H9 (cell line): ENCODE measurements around the gene OPTC. TPM values are rescaled to one million over a fixed set of nuclear protein-coding genes. Genes with fewer than 3 reads are reported as not detected.

Experiments
- DNase-seq: peaks from one replicate; pipeline ENCODE4 v3.0.0-alpha.2; 2017
- H2AFZ ChIP-seq: one replicate; pipeline ENCODE4 v1.6.1; 2013; ENCODE audit warnings: mild to moderate bottlenecking, low read length, control low read depth, moderate library complexity
- H2AK5ac ChIP-seq: 2 replicates; pipeline ENCODE4 v1.6.1; 2013; ENCODE audit warnings: low read length, control low read depth, mixed read lengths; ENCODE audit not compliant: insufficient read length
- H2BK120ac ChIP-seq: one replicate; pipeline ENCODE4 v1.6.1; 2013; ENCODE audit warnings: low read depth, mild to moderate bottlenecking, low read length, control low read depth, inconsistent platforms; ENCODE audit not compliant: poor library complexity, severe bottlenecking
- H2BK12ac ChIP-seq: 2 replicates; pipeline ENCODE4 v1.6.1; 2013; ENCODE audit warnings: low read length, control low read depth, mixed read lengths, low read depth; ENCODE audit not compliant: insufficient read length
- H2BK15ac ChIP-seq: 2 replicates; pipeline ENCODE4 v1.6.1; 2013; ENCODE audit warnings: low read depth, low read length, control low read depth
- H2BK20ac ChIP-seq: one replicate; pipeline ENCODE4 v1.6.1; 2013; ENCODE audit warnings: low read depth, mild to moderate bottlenecking, low read length, control low read depth, inconsistent platforms; ENCODE audit not compliant: poor library complexity, severe bottlenecking
- H2BK5ac ChIP-seq: 2 replicates; pipeline ENCODE4 v1.6.1; 2013; ENCODE audit warnings: low read length, control low read depth, mixed read lengths; ENCODE audit not compliant: insufficient read length
- H3K14ac ChIP-seq: 2 replicates; pipeline ENCODE4 v1.6.1; 2013; ENCODE audit warnings: low read length, control low read depth; ENCODE audit not compliant: insufficient read depth
- H3K18ac ChIP-seq: 2 replicates; pipeline ENCODE4 v1.6.1; 2013; ENCODE audit warnings: low read depth, mild to moderate bottlenecking, mixed read lengths, low read length, control low read depth; ENCODE audit not compliant: insufficient read length
- H3K23ac ChIP-seq: 2 replicates; pipeline ENCODE4 v1.6.1; 2013; ENCODE audit warnings: low read length, control low read depth, mixed read lengths, low read depth; ENCODE audit not compliant: insufficient read length
- H3K23me2 ChIP-seq: 2 replicates; pipeline ENCODE4 v1.6.1; 2013; ENCODE audit warnings: low read depth, mild to moderate bottlenecking, mixed read lengths, low read length, control low read depth; ENCODE audit not compliant: insufficient read length, poor library complexity, severe bottlenecking
- H3K27ac ChIP-seq: 2 replicates; pipeline ENCODE4 v1.5.1; 2013; ENCODE audit warnings: low read length, control low read depth, mixed read lengths, low read depth; ENCODE audit not compliant: insufficient read length
- H3K27me3 ChIP-seq: 2 replicates; pipeline ENCODE4 v1.6.1; 2013; ENCODE audit warnings: low read length, control low read depth, inconsistent platforms; ENCODE audit not compliant: insufficient read depth
- H3K4ac ChIP-seq: 2 replicates; pipeline ENCODE4 v1.6.1; 2013; ENCODE audit warnings: low read depth, mild to moderate bottlenecking, control low read depth, inconsistent platforms, low read length, moderate library complexity
- H3K4me1 ChIP-seq: 2 replicates; pipeline ENCODE4 v1.6.1; 2013; ENCODE audit warnings: low read length, control low read depth, inconsistent platforms; ENCODE audit not compliant: insufficient read depth
- H3K4me2 ChIP-seq: 2 replicates; pipeline ENCODE4 v1.6.1; 2013; ENCODE audit warnings: low read length, control low read depth, mixed read lengths; ENCODE audit not compliant: insufficient read length, insufficient read depth
- H3K56ac ChIP-seq: 2 replicates; pipeline ENCODE4 v1.6.1; 2013; ENCODE audit warnings: low read depth, mild to moderate bottlenecking, mixed read lengths, low read length, control low read depth; ENCODE audit not compliant: insufficient read length
- H3K79me1 ChIP-seq: 2 replicates; pipeline ENCODE4 v1.6.1; 2013; ENCODE audit warnings: low read depth, mild to moderate bottlenecking, moderate library complexity, low read length, control low read depth, inconsistent platforms; ENCODE audit not compliant: insufficient read depth, poor library complexity, severe bottlenecking
- H3K79me2 ChIP-seq: 2 replicates; pipeline ENCODE4 v1.6.1; 2013; ENCODE audit warnings: low read length, control low read depth, inconsistent platforms; ENCODE audit not compliant: insufficient read depth
- H3K9ac ChIP-seq: 2 replicates; pipeline ENCODE4 v1.6.1; 2013; ENCODE audit warnings: low read length, control low read depth, mixed read lengths; ENCODE audit not compliant: insufficient read length; ENCODE audit errors: extremely low read depth
- H3K9me3 ChIP-seq: one replicate; pipeline ENCODE4 v1.6.1; 2013; ENCODE audit warnings: low read depth, low read length, inconsistent platforms; ENCODE audit not compliant: control insufficient read depth
- H3T11ph ChIP-seq: one replicate; pipeline ENCODE4 v1.6.1; 2013; ENCODE audit warnings: mild to moderate bottlenecking, low read length, control low read depth, inconsistent platforms
- H4K20me1 ChIP-seq: one replicate; pipeline ENCODE4 v1.6.1; 2013; ENCODE audit not compliant: control insufficient read depth, insufficient read length, insufficient read depth
- H4K5ac ChIP-seq: 2 replicates; pipeline ENCODE4 v1.6.1; 2013; ENCODE audit warnings: low read depth, mild to moderate bottlenecking, mixed read lengths, low read length, control low read depth; ENCODE audit not compliant: insufficient read length
- H4K8ac ChIP-seq: replicated peaks from 2 replicates; pipeline ENCODE4 v1.6.1; 2013; ENCODE audit warnings: low read length, control low read depth, mixed read lengths, low read depth; ENCODE audit not compliant: insufficient read length
- H4K91ac ChIP-seq: 2 replicates; pipeline ENCODE4 v1.6.1; 2013; ENCODE audit warnings: low read depth, mild to moderate bottlenecking, moderate library complexity, mixed read lengths, low read length, control low read depth; ENCODE audit not compliant: insufficient read length
- H3K27ac Mint-ChIP-seq, 3 experiments: 2 replicates in 2 of 3; 3 replicates in 1 of 3; pipeline ENCODE4 v1.8.0; 2020 to 2021; ENCODE audit warnings: mixed read lengths in 3 of 3, mild to moderate bottlenecking in 1 of 3, moderate library complexity in 1 of 3
- H3K27me3 Mint-ChIP-seq: 2 replicates; pipeline ENCODE4 v1.8.0; 2021; ENCODE audit warnings: low read depth, mild to moderate bottlenecking, moderate library complexity, mixed read lengths
- H3K36me3 Mint-ChIP-seq, 3 experiments: 2 replicates in 2 of 3; 3 replicates in 1 of 3; pipeline ENCODE4 v1.8.0; 2020 to 2021; ENCODE audit warnings: low read depth in 3 of 3, mixed read lengths in 3 of 3; ENCODE audit not compliant: insufficient read depth in 1 of 3
- H3K4me1 Mint-ChIP-seq, 2 experiments: 2 replicates each; pipeline ENCODE4 v1.8.0; 2020; ENCODE audit warnings: mixed read lengths in 2 of 2
- H3K4me3 Mint-ChIP-seq, 2 experiments: 2 replicates in 1 of 2; 3 replicates in 1 of 2; pipeline ENCODE4 v1.8.0; 2020 to 2021; ENCODE audit warnings: mild to moderate bottlenecking in 2 of 2, mixed read lengths in 2 of 2, moderate library complexity in 1 of 2
- H3K9me3 Mint-ChIP-seq, 2 experiments: 2 replicates in 1 of 2; 3 replicates in 1 of 2; pipeline ENCODE4 v1.8.0; 2020; ENCODE audit warnings: mild to moderate bottlenecking in 2 of 2, mixed read lengths in 2 of 2, moderate library complexity in 1 of 2
- WGBS: extraction: QIAGEN DNeasy Blood & Tissue Kit; methylation state at CpG from one replicate; pipeline ENCODE4 v1.1.7; 2013; ENCODE audit warnings: missing lambda C conversion rate, low lambda C conversion rate, mixed read lengths; ENCODE audit not compliant: insufficient read length; ENCODE audit errors: extremely low coverage; 5-methylcytosine and 5-hydroxymethylcytosine counted together
- total RNA-seq: library from RNA; stranded (reverse); gene quantifications from 2 replicates; pipeline ENCODE4 v1.2.1, GENCODE V29; 2021
- TF ChIP-seq, protein P1 (sequence below): fragments of 200-600 bp; sonication (generic); conservative IDR thresholded peaks from 3 replicates; pipeline ENCODE4 v1.8.0; 2021; ENCODE audit warnings: antibody characterized with exemption, mild to moderate bottlenecking

Gene OPTC
- total RNA-seq, 1 experiment from 2014 or later, result 1.1 TPM

DNA sequence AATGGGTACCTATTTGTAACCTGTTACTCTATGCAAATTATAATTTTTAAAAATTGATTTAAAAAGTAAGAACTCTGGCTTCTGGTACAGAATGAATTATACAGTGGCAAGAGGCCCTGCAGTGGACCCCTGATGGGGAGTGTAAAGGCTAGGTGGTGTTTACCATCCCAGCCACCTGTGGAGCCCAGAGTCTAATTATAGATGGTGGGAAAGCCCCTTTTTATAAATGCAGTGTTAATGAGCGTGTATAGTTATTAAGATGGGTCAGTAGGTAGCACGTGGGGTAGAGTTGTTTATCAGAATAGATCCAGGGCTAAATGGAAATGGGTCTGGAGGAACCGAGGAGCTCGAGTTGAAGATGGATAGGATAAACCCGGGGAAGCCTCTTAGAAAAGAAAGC, 32.2 kb upstream of the OPTC start:
- no peak overlapping the region for H2BK15ac ChIP-seq
- H2BK20ac ChIP-seq, result no peak overlapping the region
- Mint-ChIP-seq H3K4me3 (no peak overlapping the region), H3K9me3 (no peaks in the 10 kb centered on the region; a peak in 2 of 5 replicates), H3K4me1 (peaks cover 24 to 34% of the 10 kb centered on the region in 2 experiments), H3K27ac (peak overlapping the region in 1 of 3 experiments; percentile 37; a peak in 1 of 7 replicates), H3K36me3 (no peaks in the 10 kb centered on the region), H3K27me3 (peaks cover 8% of the 10 kb centered on the region)
- WGBS, result 100% methylated on average over 1 of the region's 5 CpGs
- no peak overlapping the region for H3K9ac ChIP-seq
- H2AFZ ChIP-seq, result no peak overlapping the region
- DNase-seq, result no peak
- no peaks in the 10 kb centered on the region for H3K9me3 ChIP-seq
- no peaks in the 10 kb centered on the region for H4K20me1 ChIP-seq
- no peaks in the 10 kb centered on the region for H3K27me3 ChIP-seq
- no peak overlapping the region for H3K4me2 ChIP-seq
- no peak overlapping the region for H3K14ac ChIP-seq
- no peak overlapping the region for H2BK5ac ChIP-seq
- TF ChIP-seq, protein P1, sequence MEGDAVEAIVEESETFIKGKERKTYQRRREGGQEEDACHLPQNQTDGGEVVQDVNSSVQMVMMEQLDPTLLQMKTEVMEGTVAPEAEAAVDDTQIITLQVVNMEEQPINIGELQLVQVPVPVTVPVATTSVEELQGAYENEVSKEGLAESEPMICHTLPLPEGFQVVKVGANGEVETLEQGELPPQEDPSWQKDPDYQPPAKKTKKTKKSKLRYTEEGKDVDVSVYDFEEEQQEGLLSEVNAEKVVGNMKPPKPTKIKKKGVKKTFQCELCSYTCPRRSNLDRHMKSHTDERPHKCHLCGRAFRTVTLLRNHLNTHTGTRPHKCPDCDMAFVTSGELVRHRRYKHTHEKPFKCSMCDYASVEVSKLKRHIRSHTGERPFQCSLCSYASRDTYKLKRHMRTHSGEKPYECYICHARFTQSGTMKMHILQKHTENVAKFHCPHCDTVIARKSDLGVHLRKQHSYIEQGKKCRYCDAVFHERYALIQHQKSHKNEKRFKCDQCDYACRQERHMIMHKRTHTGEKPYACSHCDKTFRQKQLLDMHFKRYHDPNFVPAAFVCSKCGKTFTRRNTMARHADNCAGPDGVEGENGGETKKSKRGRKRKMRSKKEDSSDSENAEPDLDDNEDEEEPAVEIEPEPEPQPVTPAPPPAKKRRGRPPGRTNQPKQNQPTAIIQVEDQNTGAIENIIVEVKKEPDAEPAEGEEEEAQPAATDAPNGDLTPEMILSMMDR, result no peak
- H4K91ac ChIP-seq, result no peak overlapping the region
- H2BK120ac ChIP-seq, result no peak overlapping the region
- H3K56ac ChIP-seq, result no peak overlapping the region
- no peak overlapping the region for H2AK5ac ChIP-seq
- H4K5ac ChIP-seq, result no peak overlapping the region
- H3K4me1 ChIP-seq, result peaks cover 4% of the 10 kb centered on the region; the same call in 1 of the 2 replicates
- H2BK12ac ChIP-seq, result no peak overlapping the region
- H3K23me2 ChIP-seq, result no peaks in the 10 kb centered on the region
- H3T11ph ChIP-seq, result no peak overlapping the region
- H3K18ac ChIP-seq, result no peak overlapping the region
- no peak overlapping the region for H4K8ac ChIP-seq
- H3K79me1 ChIP-seq, result no peaks in the 10 kb centered on the region
- H3K23ac ChIP-seq, result no peak overlapping the region
- no peak overlapping the region for H3K27ac ChIP-seq
- no peaks in the 10 kb centered on the region for H3K79me2 ChIP-seq
- H3K4ac ChIP-seq, result no peak overlapping the region
